GM18508 (cell line): ENCODE data around the gene MED13.
"Not testable (repeated sequence)": the region's sequence is repeated elsewhere in the genome, so short reads cannot be mapped to it uniquely, and the experiment has no call there.

Experiments
- ATAC-seq: cut with Tn5 transposase; IDR thresholded peaks from one replicate; pipeline ENCODE4 v1.9.1; 2021; ENCODE audit warnings: moderate number of reproducible peaks; ENCODE audit not compliant: insufficient read depth, unreplicated experiment

MED13 gene

DNA sequence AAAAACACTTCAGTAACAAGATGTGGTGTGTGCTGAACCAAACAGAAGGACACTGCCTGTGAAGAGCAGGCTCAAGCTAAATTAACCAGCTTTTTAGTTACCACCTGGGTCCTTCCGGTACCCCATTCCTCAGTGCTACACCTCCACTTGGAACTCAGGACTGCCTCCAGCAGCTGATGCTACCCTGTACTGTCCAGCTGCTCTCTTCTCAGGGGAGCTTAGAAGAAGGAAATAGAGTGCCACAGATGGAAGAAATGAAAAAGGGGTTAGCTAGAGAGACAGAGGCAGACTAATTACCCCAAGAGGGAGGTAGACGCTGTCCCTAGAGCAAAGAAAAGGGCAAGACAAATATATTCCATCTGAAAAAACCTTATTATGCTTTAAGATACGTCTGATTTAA lies 5.7 kb downstream of the MED13 start:
- ATAC-seq: no peak

- ATAC-seq: no peak
These were observed 6.5 kb downstream of the MED13 start for GRCh38 chr17:62058611-62059010.

DNA sequence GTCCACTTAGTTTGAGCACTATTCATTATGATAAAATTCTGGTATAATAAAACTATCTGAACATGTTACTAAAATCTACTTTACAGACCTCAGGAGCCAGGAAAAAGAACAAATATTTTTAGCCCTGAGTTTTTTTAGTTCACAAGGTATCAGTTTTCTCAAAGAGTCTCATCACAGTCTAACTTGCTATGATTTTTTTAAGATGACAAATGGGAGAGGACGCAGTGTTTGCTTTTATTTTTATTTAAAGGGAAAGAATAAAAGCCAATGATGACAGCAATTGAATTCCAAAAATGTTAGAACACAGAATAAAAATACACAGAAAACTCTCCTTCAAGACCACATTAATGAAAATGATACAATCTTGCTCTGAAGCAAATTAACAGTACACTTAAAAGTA lies 7.4 kb downstream of the MED13 start:
- ATAC-seq: no peak

- ATAC-seq: no peak
These were observed 12.2 kb downstream of the MED13 start for GRCh38 chr17:62052765-62053338.

- ATAC-seq: no peak
These were observed 14.0 kb downstream of the MED13 start for GRCh38 chr17:62051053-62051452.

- no peak for ATAC-seq
These were observed 15.8 kb downstream of the MED13 start for GRCh38 chr17:62049299-62049698.

DNA sequence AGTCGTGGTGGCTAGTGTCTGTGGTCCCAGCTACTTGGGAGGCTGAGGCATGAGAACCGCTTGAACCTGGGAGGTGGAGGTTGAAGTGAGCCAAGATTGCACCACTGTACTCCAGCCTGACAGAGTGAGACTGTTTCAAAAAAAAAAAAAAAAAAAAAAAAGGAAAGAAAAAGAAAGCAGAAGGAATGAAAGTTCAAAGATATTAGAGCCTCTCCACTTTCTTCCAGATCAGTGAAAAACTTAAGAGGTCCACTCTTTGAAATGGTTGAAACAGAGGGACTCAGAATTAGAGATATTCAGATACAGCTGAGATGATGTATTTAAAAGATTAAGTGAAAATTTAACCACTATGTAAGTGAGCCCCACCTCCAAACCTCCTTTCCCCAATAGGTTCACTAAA lies 16.8 kb downstream of the MED13 start:
- no peak for ATAC-seq

DNA sequence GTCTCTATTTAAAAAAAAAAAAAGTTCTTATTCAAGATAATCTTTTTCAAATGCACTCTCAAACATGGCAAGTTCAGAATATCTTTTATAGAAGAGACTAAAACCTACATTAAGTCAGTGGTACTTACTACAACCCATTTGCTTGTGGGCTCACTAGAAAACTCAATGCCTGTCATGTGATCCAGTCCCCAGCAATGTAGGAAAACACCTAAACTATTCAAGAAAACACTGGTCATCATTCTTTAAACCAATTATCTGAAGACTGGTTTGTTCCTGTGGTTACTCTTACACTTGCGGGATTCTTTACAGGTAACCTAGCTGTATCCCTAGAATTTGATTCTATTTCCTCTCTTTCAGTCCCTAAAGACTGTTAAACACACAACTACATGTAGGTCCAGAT lies 19.6 kb downstream of the MED13 start:
- no peak for ATAC-seq

GRCh38 chr17:62045109-62045508 lies 20.0 kb downstream of the MED13 start:
- ATAC-seq: no peak

GRCh38 chr17:62043602-62044001 lies 21.5 kb downstream of the MED13 start:
- ATAC-seq: no peak

DNA sequence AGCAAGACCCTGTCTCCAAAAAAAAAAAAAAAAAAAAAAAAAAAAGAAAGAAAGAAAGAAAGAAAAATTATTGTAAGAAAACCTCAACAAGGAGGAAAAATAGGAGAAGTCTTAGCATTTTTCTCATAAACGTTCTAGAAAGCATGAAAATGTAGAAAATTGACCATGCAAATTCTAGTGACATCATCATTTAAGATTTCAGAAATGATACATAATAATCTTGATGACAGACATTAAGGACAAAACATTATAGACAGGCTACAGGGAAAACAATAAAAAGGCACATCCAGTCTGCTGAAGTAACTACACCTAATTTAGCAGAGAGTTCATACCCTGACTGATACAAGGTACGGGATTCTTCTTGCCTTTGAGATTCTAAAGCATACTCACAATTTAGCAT lies 21.9 kb downstream of the MED13 start:
- no peak for ATAC-seq

GRCh38 chr17:62038248-62038647 lies 26.8 kb downstream of the MED13 start:
- no peak for ATAC-seq

GRCh38 chr17:62033317-62033716 lies 31.8 kb downstream of the MED13 start:
- ATAC-seq: no peak

DNA sequence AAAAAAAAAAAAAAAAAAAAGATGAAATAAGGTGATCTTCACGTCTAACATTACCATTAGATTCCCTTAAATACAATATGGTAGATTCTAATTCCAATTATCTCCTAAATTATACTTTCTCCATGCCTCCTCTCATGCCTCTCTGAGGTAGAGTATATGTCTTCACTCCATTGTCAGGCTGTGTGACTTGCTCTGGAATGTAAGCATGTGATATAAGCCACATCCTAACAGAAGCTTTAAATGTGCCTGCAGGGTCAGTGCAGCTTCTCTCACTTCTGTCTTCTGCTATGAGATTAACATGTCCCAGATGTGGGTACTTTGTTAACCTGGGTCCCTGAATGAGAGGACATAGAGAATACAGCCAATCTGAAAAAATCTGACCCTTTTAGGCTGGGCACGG lies 32.6 kb downstream of the MED13 start:
- ATAC-seq: no peak

- ATAC-seq: no peak
These were observed 34.8 kb downstream of the MED13 start for GRCh38 chr17:62030264-62030663.

GRCh38 chr17:62024866-62025265 lies 40.2 kb downstream of the MED13 start:
- no peak for ATAC-seq

GRCh38 chr17:62017912-62018311 lies 47.2 kb downstream of the MED13 start:
- ATAC-seq: no peak

- no peak for ATAC-seq
These were observed 47.6 kb downstream of the MED13 start for GRCh38 chr17:62017496-62017895.

GRCh38 chr17:62014526-62014925 lies 50.6 kb downstream of the MED13 start:
- ATAC-seq: no peak

GRCh38 chr17:62009220-62009619 lies 55.9 kb downstream of the MED13 start:
- no peak for ATAC-seq

GRCh38 chr17:62008294-62008693 lies 56.8 kb downstream of the MED13 start:
- ATAC-seq: no peak

- ATAC-seq: no peak
These were observed 60.7 kb downstream of the MED13 start for GRCh38 chr17:62004388-62004787.

DNA sequence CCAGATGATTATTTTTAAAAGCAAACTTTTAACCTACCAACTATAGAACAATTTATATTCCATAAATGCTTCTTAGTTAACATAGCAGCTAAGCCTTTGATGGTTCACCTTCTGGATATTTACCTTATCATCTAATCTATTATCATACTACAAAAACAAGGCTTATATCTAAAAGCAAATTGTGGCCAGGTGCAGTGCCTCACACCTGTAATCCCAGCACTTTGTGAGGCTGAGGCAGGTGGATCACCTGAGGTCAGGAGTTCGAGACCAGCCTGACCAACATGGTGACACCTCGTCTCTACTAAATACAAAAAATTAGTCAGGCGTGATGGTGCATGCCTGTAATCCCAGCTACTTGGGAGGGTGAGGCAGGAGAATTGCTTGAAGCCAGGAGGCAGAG lies 61.9 kb downstream of the MED13 start:
- not testable (repeated sequence) for ATAC-seq
